Measurements from ENCODE around the gene POLR1G. TPM values are rescaled to one million over a fixed set of nuclear protein-coding genes. Genes with fewer than 3 reads are reported as not detected.

POLR1G gene
- total RNA-seq, 2 donors from 2014 or later, result 11.2 to 23.6 TPM

DNA sequence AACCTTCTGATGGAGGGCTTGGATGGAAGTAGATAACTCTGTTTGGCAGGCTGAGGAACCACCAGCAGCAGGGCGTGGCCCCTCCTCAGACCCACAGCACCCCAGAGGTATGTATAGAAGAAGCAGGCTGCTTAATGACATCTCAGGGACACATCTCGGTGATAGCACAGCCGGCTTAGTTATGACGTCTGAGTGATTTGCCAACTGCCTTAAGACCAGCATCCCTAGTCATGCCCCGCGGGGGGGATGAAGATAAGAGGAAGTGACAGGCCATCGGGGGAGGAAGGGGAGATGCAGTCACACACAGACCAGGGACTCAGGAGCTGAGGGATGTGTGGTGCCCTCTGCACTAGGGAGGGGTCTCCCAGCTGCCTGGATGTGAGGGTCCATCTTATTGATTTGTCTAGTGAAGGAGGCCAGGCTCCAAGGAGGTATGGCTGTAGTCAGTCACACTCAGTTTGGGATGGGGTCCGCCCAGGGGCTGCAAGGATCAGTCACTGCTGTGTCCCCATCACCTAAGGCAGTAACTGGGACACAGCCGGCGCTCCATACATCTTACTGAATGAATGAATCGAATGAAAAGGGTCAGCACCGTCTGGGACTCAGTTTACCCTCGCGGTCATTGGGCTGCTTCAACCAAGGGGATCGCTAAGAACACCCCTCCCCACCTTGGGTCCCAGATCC, 36.5 kb downstream of the POLR1G start:
- H3K9me3 Mint-ChIP-seq, result no peaks in the 10 kb centered on the region
- peaks cover 48% of the 10 kb centered on the region for H3K4me1 Mint-ChIP-seq
- no peaks in the 10 kb centered on the region for H3K27me3 Mint-ChIP-seq
- H3K4me3 Mint-ChIP-seq, result peak overlapping the region; percentile 94
- H3K36me3 Mint-ChIP-seq (ENCODE audit: low read depth), result no peaks in the 10 kb centered on the region
- peak; percentile 14 for ATAC-seq (replicated peaks)
- H3K27ac Mint-ChIP-seq, result peak overlapping the region; percentile 99

DNA sequence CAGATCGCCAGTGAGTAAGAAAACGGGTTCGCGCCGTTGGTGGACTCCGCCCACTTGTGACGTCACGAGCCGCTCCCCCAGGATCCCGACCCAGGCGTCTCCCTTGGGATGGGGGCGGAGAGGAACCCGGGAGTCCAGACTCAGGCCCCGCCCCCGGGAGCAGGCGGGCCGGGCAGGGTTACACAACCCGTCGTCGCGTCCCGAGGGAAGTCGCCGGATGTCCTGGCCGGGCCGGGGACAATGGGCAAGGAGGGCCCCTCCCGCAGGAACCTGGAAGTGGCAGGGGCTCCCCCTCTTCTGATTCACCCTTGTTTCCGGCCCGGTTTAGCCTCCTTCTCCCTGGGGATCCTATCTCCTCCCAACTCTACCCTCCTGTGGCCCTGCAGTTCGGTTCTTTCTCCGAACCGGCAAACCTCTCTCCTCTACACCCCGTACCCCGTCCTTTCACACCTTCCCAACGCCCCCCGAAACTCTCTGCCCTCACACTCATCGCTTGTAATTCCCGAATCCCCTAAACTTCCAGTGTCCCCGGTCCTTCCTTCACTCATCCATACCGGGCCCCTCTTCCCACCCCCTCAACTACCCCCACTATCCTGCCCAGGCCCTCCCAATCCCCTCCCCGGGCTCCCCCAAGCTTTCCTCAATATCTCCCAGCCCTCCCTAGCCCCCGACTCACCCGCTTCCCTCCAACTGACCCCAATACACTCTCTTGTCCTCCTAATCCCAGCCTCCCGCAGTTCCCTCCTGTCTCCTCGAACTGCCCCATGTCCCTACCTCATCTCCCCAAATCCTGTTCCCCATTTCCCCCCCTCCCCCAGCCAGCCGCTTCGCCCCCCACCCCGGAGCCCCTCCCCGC, 37.2 kb downstream of the POLR1G start:
- no peaks in the 10 kb centered on the region for H3K36me3 Mint-ChIP-seq (ENCODE audit: low read depth)
- no peaks in the 10 kb centered on the region for H3K27me3 Mint-ChIP-seq
- H3K27ac Mint-ChIP-seq, result peak overlapping the region; percentile 99
- peak; percentile 67 for ATAC-seq (replicated peaks)
- H3K4me1 Mint-ChIP-seq, result peaks cover 53% of the 10 kb centered on the region
- H3K9me3 Mint-ChIP-seq, result no peaks in the 10 kb centered on the region
- H3K4me3 Mint-ChIP-seq, result peak overlapping the region; percentile 94

DNA sequence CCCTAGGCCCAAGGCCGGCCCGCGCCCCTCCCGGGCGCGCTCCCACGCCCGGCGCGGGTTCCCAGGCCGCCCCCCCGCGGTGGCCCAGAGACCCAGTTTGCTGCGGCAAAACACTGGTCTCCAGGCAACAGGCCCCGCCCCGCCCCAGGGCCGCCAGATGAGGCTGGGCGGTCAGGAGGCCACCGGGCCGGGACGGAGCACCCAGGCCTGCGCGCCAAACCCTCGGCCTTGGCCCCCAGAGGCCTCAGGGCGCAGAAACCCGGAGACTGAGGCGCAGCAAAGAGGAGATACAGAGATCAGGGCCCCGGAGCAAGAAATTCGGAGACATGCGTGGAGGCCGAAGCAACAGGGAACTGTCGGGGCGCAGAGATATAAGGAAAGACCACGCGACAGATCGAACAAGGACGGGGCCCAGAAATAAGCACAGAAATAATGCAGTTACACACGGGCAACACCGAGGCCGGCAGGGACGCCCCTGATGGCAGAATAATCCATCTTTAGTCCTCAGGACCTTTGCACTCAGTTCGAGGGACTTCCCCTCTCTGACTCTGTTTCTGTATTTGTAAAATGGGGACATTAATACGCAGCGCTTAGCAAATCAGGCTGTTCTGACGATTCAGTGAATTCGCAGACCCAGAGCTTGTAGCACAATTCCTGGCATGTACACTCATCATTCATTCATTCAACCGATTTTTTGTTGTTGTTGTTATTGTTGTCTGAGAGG, 38.0 kb downstream of the POLR1G start:
- peak; percentile 73 for ATAC-seq (replicated peaks)
- H3K4me1 Mint-ChIP-seq, result peaks cover 56% of the 10 kb centered on the region
- peak overlapping the region; percentile 99 for H3K27ac Mint-ChIP-seq
- no peaks in the 10 kb centered on the region for H3K36me3 Mint-ChIP-seq (ENCODE audit: low read depth)
- H3K27me3 Mint-ChIP-seq, result no peaks in the 10 kb centered on the region
- no peaks in the 10 kb centered on the region for H3K9me3 Mint-ChIP-seq
- peak overlapping the region; percentile 94 for H3K4me3 Mint-ChIP-seq

DNA sequence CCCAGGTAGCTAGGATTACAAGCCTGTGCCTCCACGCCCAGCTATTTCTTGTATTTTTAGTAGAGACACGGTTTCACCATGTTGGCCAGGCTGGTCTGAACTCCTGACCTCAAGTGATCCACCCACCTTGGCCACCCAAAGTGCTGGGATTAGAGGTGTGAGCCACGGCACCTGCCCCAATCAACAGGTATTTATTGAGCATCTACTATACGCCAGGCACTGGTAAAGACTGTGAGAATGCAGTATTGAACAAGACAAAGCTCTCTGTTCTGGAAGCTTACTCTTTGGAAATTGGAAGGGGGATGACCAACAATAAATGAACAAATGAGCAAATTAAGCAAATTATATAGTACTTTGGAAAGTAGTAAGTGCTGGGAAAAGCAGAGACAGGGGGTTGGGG, 38.7 kb downstream of the POLR1G start:
- no peak for ATAC-seq (replicated peaks)
- Mint-ChIP-seq H3K27ac (peak overlapping the region; percentile 99), H3K9me3 (no peaks in the 10 kb centered on the region), H3K4me3 (peak overlapping the region; percentile 94), H3K27me3 (no peaks in the 10 kb centered on the region), H3K4me1 (peaks cover 55% of the 10 kb centered on the region), H3K36me3 (ENCODE audit: low read depth) (peaks cover 2% of the 10 kb centered on the region)

DNA sequence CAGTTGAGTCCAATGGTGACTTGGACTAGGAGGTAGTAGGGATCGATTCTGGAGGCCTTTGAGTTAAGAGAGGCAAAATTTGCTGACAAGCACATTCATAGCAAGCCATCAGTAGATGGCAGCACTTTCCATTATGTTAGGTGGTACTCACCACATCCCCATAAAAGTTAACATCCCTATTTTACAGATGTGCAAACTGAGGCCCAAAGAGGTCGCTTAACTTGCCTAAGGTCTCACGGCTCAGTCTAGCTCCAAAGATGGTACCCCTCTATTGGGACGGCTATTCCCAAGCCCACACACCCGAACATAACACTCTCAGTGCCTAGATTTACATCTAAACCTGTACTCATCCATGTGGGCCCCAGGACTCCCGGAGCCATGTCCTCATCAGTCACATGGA, 39.9 kb downstream of the POLR1G start:
- Mint-ChIP-seq H3K4me1 (peaks cover 50% of the 10 kb centered on the region), H3K4me3 (peak overlapping the region; percentile 19), H3K27me3 (no peaks in the 10 kb centered on the region), H3K36me3 (ENCODE audit: low read depth) (peaks cover 12% of the 10 kb centered on the region), H3K27ac (peak overlapping the region; percentile 73), H3K9me3 (no peaks in the 10 kb centered on the region)
- ATAC-seq (replicated peaks), result no peak

DNA sequence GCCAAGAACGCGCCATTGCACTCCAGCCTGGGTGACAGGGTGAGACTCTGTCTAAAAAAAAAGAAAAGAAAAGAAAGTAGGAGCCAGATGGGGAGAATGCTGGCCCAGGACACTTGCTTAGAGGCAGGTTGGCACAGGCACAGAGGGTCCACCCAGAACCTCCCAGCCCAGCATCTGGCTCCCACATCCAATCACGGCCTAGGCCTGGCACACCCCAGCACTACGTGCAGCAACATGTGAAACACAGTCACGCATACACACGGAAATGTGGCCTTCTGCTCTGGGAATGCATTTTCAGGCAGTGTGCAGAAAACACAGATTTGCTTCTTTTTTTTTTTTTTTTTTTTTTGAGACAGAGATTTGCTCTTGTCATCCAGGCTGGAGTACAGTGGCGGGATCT, 40.5 kb downstream of the POLR1G start:
- H3K9me3 Mint-ChIP-seq, result no peaks in the 10 kb centered on the region
- no peak overlapping the region for H3K27ac Mint-ChIP-seq
- no peak for ATAC-seq (replicated peaks)
- no peaks in the 10 kb centered on the region for H3K27me3 Mint-ChIP-seq
- peaks cover 57% of the 10 kb centered on the region for H3K4me1 Mint-ChIP-seq
- H3K36me3 Mint-ChIP-seq (ENCODE audit: low read depth), result peaks cover 18% of the 10 kb centered on the region
- H3K4me3 Mint-ChIP-seq, result no peak overlapping the region

DNA sequence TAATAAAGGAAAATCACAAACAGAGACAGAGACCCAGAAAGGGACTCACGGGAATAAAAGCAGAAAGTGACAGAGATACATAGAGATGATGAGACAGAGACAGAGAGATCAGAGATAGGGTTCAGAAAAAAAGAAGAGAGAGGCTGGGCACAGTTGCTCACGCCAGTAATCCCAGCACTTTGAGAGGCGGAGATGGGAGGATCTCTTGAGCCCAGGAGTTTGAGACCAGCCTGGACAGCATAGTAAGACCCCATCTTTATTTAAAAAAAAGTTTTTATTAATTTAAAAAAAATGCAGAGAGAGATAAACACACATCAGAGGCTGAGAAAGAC, 41.9 kb downstream of the POLR1G start:
- Mint-ChIP-seq H3K4me3 (peak overlapping the region; percentile 86), H3K4me1 (peaks cover 50% of the 10 kb centered on the region), H3K27me3 (no peaks in the 10 kb centered on the region), H3K9me3 (no peaks in the 10 kb centered on the region), H3K27ac (peak overlapping the region; percentile 98), H3K36me3 (ENCODE audit: low read depth) (peaks cover 18% of the 10 kb centered on the region)
- no peak for ATAC-seq (replicated peaks)

DNA sequence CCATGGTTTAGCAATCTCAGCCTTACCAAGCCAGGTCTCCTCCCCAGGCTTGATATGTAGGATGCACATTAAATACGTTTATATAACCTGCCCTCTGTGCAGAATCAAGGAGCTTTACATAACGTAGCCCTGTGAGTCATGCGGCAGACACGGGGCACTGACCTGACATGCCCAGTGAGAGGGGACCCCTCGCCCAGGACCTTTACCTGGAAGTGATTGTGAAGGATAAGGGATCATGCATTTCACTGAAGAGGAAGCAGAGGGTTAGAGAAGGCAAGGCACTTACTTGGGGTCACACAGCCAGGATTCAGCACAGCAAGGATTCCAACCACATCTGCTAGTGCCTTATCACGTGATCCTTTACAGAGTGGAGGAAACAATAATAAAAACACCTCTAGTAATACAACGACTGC, 42.4 kb downstream of the POLR1G start:
- no peaks in the 10 kb centered on the region for H3K27me3 Mint-ChIP-seq
- ATAC-seq (replicated peaks), result no peak
- peaks cover 46% of the 10 kb centered on the region for H3K4me1 Mint-ChIP-seq
- H3K9me3 Mint-ChIP-seq, result no peaks in the 10 kb centered on the region
- peak overlapping the region; percentile 86 for H3K4me3 Mint-ChIP-seq
- H3K27ac Mint-ChIP-seq, result peak overlapping the region; percentile 98
- peaks cover 18% of the 10 kb centered on the region for H3K36me3 Mint-ChIP-seq (ENCODE audit: low read depth)

DNA sequence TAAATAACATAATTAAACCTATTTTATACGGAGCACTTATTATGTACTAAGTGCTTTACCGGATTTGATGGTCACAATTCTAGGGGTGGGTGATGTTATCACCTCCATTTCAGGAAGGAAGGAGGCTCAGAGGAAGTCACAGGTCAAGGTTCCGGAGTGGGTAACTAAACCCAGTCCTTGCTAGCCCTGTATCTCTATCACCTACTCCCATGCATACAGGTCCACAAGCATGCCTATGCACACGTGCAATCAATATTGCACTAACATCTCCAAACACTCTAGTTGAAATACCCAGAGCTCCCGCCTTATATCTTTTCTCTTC, 43.5 kb downstream of the POLR1G start:
- Mint-ChIP-seq H3K4me1 (peaks cover 38% of the 10 kb centered on the region), H3K36me3 (ENCODE audit: low read depth) (peaks cover 18% of the 10 kb centered on the region), H3K9me3 (no peaks in the 10 kb centered on the region), H3K27ac (peak overlapping the region; percentile 98), H3K4me3 (peak overlapping the region; percentile 86), H3K27me3 (no peaks in the 10 kb centered on the region)
- ATAC-seq (replicated peaks), result peak; percentile 20

DNA sequence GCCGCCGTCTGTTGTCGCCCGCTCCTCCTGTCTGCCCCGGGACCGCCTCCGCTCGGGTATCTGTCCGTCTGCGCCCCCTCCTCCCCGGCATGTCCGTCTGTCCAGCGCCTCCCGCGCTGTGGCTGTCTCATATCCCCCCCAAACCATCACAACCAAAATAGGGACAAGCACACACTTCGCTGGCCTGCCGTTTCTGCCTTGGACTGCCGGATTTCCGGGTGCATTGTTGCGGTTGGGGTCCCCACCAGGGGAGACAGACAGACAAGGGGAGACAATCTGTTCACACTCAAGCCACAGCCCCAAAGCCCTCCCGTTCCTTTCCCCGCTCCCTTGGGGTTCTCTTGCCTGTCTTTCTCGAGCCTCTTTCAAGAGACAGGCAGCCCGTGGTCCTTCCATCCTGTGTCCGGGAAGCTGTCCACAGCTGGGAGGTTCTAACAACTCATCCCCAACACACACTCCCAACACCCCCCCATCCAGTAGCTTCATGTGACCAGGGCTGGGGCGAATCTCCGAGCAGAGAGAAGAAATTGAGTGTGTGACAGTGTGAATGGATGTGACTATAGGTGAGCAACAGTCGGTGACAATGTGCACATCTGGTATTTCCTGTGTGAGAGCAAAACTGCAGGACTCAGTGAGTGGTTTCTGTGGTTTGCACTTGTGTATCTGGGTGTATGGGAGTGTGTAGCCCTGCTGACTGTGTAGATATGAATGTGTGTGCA, 44.8 kb downstream of the POLR1G start:
- Mint-ChIP-seq H3K4me3 (peak overlapping the region; percentile 86), H3K36me3 (ENCODE audit: low read depth) (peaks cover 18% of the 10 kb centered on the region), H3K27me3 (no peaks in the 10 kb centered on the region), H3K27ac (peak overlapping the region; percentile 98), H3K9me3 (no peaks in the 10 kb centered on the region), H3K4me1 (peaks cover 36% of the 10 kb centered on the region)
- ATAC-seq (replicated peaks), result peak; percentile 65

DNA sequence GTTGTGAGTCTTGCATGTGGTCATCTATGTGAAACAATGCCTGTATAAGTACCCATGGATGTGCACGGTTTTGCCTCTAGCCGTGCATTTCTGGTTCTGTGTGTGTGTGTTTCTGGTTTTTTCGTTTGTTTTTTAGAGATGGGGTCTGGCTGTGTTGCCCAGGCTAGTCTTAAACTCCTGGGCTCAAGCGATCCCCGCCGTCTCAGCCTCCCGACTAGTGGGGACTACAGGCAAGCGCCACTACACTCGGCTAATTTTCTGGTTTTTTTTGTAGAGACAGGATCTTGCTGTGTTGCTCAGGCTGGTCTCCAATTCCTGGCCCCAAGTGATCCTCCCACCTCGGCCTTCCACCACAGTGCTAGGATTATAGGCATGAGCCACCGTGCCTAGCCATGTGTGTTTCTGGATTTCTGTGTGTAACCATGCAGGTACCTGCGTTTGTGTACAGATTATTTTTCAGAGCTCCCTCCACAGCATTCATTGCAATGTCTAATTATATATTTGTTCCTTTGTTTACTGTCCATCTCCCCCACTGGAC, 45.5 kb downstream of the POLR1G start:
- H3K9me3 Mint-ChIP-seq, result no peaks in the 10 kb centered on the region
- H3K27me3 Mint-ChIP-seq, result no peaks in the 10 kb centered on the region
- peak overlapping the region; percentile 98 for H3K27ac Mint-ChIP-seq
- ATAC-seq (replicated peaks), result no peak
- peaks cover 33% of the 10 kb centered on the region for H3K4me1 Mint-ChIP-seq
- H3K36me3 Mint-ChIP-seq (ENCODE audit: low read depth), result peaks cover 18% of the 10 kb centered on the region
- peak overlapping the region; percentile 86 for H3K4me3 Mint-ChIP-seq

DNA sequence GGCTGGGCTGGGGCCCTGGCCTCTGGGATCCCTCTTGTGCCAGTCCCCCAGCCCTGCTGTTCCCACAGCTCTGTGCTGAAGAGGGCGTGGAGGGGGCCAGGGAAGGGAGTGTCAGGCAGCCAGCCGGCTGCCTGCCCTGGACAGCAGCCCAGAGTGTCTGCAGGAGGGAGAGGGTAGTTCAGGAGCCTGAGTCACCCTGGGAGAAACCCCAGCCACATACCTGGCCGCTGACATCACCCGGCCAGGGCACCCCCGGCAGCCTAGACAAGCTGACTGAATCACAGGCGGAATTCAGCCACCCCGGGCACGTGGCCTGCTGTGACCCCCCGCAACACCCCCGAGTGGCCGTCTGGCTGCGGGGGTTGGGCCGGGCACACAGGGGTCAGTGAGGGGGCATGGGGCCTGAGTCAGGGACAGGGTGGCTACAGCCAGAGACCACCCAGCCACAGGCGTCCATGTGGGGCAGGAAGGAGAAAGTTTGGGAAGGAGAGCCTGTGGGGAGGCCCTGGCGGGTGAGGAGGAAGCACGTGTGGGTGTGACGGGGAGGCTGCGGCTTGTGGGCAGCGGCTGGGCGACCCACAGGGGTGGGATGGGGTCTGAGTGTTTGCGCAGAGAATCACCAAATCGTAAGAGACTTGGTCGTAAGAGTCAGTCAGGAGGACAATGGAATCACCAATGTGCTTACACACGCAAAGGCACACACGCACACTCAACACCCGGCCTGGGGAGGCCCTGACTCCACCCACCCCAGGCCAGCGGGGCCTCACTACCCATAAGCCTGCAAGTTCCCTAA, 49.5 kb downstream of the POLR1G start:
- peak; percentile 87 for ATAC-seq (replicated peaks)
- H3K27me3 Mint-ChIP-seq, result no peaks in the 10 kb centered on the region
- H3K9me3 Mint-ChIP-seq, result no peaks in the 10 kb centered on the region
- peaks cover 10% of the 10 kb centered on the region for H3K36me3 Mint-ChIP-seq (ENCODE audit: low read depth)
- H3K4me3 Mint-ChIP-seq, result peak overlapping the region; percentile 68
- H3K27ac Mint-ChIP-seq, result peak overlapping the region; percentile 81
- peaks cover 20% of the 10 kb centered on the region for H3K4me1 Mint-ChIP-seq

DNA sequence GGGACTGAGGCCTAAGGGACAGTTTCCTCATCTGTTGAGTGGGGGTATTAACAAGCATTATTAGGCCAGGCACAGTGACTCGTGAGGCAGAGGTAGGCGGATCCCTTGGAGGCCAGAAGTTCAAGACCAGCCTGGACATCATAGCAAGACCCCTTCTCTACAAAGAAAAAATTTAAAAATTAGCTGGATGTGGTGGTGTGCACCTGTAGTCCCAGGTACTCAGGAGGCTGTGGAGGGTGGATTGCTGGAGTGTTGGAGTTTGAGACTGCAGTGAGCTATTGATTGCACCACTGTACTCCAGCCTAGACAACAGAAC, 50.0 kb downstream of the POLR1G start:
- Mint-ChIP-seq H3K27ac (peak overlapping the region; percentile 81), H3K27me3 (no peaks in the 10 kb centered on the region)

More for the DNA sequence above, 50.0 kb downstream of the POLR1G start:
- H3K4me1 Mint-ChIP-seq, result peaks cover 15% of the 10 kb centered on the region
- H3K9me3 Mint-ChIP-seq, result no peaks in the 10 kb centered on the region
- H3K36me3 Mint-ChIP-seq (ENCODE audit: low read depth), result peaks cover 5% of the 10 kb centered on the region
- no peak for ATAC-seq (replicated peaks)
- H3K4me3 Mint-ChIP-seq, result peak overlapping the region; percentile 68
